ENCODE results near the gene CHMP1A.

DNA sequence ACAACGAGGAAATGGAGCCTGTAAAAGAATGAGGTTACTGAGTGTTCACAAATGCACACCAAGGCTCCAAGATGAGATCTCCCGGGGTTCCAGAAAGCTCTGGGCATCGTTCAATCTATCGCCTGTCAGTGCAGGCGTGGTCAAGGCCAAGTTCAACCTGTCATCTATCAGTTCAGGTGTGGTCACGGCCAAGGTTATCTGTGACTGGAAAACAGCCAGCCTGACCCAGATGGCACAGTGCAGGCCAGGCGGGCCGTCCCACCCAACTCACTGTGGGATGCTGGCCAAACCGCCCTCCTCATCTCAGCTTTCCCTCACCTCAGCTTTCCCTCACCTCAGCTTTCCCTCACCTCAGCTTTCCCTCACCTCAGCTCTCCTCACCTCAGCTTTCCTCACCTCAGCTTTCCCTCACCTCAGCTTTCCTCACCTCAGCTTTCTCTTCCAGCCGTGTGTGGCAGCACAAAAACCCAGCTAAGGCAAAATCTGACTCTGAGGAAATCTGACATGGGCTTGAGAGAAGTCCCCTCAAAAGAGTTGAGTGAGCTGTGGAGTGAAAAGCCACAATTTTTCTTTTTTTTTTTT is 2.4 kb downstream of the CHMP1A start:
- TF ChIP-seq POLR2A (IDR thresholded peaks at IDR 0.05): no peak
- TF ChIP-seq, protein P1, sequence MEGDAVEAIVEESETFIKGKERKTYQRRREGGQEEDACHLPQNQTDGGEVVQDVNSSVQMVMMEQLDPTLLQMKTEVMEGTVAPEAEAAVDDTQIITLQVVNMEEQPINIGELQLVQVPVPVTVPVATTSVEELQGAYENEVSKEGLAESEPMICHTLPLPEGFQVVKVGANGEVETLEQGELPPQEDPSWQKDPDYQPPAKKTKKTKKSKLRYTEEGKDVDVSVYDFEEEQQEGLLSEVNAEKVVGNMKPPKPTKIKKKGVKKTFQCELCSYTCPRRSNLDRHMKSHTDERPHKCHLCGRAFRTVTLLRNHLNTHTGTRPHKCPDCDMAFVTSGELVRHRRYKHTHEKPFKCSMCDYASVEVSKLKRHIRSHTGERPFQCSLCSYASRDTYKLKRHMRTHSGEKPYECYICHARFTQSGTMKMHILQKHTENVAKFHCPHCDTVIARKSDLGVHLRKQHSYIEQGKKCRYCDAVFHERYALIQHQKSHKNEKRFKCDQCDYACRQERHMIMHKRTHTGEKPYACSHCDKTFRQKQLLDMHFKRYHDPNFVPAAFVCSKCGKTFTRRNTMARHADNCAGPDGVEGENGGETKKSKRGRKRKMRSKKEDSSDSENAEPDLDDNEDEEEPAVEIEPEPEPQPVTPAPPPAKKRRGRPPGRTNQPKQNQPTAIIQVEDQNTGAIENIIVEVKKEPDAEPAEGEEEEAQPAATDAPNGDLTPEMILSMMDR (IDR thresholded peaks at IDR 0.05 in 4 of 5, conservative IDR thresholded peaks at IDR 0.05 in 1 of 5): no peak

Measured in gastrocnemius medialis (tissue), 4 donors.